OCI-LY1 (cell line): ENCODE measurements around the gene LRRC9.

Experiments
- H2AFZ ChIP-seq: fragments of 200-600 bp; sonication (generic), shearing (Covaris generic); 2 replicates; pipeline ENCODE4 v1.6.0; 2014; ENCODE audit warnings: antibody characterized with exemption, mild to moderate bottlenecking, low read length
- H3F3A ChIP-seq: fragments of 200-600 bp; sonication (generic), shearing (Covaris generic); 2 replicates; pipeline ENCODE4 v1.6.0; 2014; ENCODE audit warnings: mild to moderate bottlenecking, antibody characterized with exemption, low read length, moderate library complexity; ENCODE audit not compliant: insufficient read depth
- H3K27ac ChIP-seq: fragments of 200-600 bp; sonication (generic); 2 replicates; pipeline ENCODE4 v1.5.1; 2014; ENCODE audit warnings: low read length, mixed run types, mild to moderate bottlenecking, low read depth; ENCODE audit not compliant: poor library complexity, severe bottlenecking
- H3K27me3 ChIP-seq: fragments of 200-600 bp; sonication (generic); 2 replicates; pipeline ENCODE4 v1.6.0; 2014; ENCODE audit warnings: antibody characterized with exemption, mild to moderate bottlenecking, low read length, moderate library complexity; ENCODE audit not compliant: insufficient read depth
- H3K36me3 ChIP-seq: fragments of 200-600 bp; sonication (generic); 2 replicates; pipeline ENCODE4 v1.6.1; 2014; ENCODE audit warnings: mild to moderate bottlenecking, antibody characterized with exemption, low read length, moderate library complexity, mixed read lengths; ENCODE audit not compliant: insufficient read depth
- H3K4me1 ChIP-seq: fragments of 200-600 bp; sonication (generic); 2 replicates; pipeline ENCODE4 v1.5.1; 2014; ENCODE audit warnings: mild to moderate bottlenecking, low read length, moderate library complexity; ENCODE audit not compliant: insufficient read depth, severe bottlenecking
- H3K4me2 ChIP-seq: fragments of 200-600 bp; sonication (generic), shearing (Covaris generic); 2 replicates; pipeline ENCODE4 v1.6.1; 2014; ENCODE audit warnings: low read length
- H3K4me3 ChIP-seq: fragments of 200-600 bp; sonication (generic); 2 replicates; pipeline ENCODE4 v1.5.1; 2014; ENCODE audit warnings: low read length, low read depth, mild to moderate bottlenecking, mixed read lengths; ENCODE audit not compliant: poor library complexity, severe bottlenecking
- H3K79me2 ChIP-seq: fragments of 200-600 bp; shearing (Covaris generic); 2 replicates; pipeline ENCODE4 v1.6.1; 2016; ENCODE audit warnings: mixed run types, low read length, mixed read lengths; ENCODE audit not compliant: insufficient read depth
- H3K9ac ChIP-seq: fragments of 200-600 bp; sonication (generic), shearing (Covaris generic); 2 replicates; pipeline ENCODE4 v1.6.1; 2014; ENCODE audit warnings: mild to moderate bottlenecking, low read length, mixed read lengths
- H3K9me2 ChIP-seq: fragments of 200-600 bp; sonication (generic), shearing (Covaris generic); 2 replicates; pipeline ENCODE4 v1.6.1; 2014; ENCODE audit warnings: low read depth, mild to moderate bottlenecking, low read length, mixed read lengths
- H3K9me3 ChIP-seq: fragments of 200-600 bp; shearing (Covaris generic); 2 replicates; pipeline ENCODE4 v1.6.1; 2014; ENCODE audit warnings: low read length, mixed read lengths
- H4K20me1 ChIP-seq: fragments of 200-600 bp; sonication (generic), shearing (Covaris generic); 2 replicates; pipeline ENCODE4 v1.6.0; 2016; ENCODE audit warnings: mild to moderate bottlenecking, low read length; ENCODE audit not compliant: insufficient read depth
- EZH2 ChIP-seq: fragments of 200-600 bp; sonication (generic), shearing (Covaris generic); IDR thresholded peaks from 2 replicates; pipeline ENCODE4 v1.8.0; 2017; ENCODE audit warnings: borderline replicate concordance, mixed run types, mild to moderate bottlenecking, antibody characterized with exemption, low read length, moderate library complexity, mixed read lengths
- TF ChIP-seq, protein P1 (sequence below): fragments of 200-600 bp; sonication (generic), shearing (Covaris generic); IDR thresholded peaks from 2 replicates; pipeline ENCODE4 v1.5.1; 2017; ENCODE audit warnings: mild to moderate bottlenecking, antibody characterized with exemption, low read length, moderate library complexity, mixed read lengths

The LRRC9 gene

DNA sequence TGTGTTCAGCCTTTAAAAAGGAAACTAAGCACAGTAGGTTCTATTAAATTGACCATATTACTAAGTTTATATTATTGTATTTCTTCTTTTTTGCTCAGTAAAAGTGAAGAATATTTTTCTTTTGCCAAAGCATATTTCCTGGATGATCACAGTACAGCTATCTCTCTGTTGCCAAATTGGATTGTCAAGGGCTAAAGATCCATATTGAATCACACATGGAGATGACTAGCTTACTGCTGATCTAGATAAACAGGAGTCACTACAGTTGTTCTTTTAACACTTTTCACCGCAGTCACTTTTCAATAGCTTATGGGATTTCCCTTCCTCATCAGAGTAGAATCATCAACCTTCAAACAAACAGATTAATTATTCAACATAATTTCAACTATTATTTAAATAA is 78.6 kb downstream of the LRRC9 start:
- no peak for TF ChIP-seq EZH2
- TF ChIP-seq, protein P1, sequence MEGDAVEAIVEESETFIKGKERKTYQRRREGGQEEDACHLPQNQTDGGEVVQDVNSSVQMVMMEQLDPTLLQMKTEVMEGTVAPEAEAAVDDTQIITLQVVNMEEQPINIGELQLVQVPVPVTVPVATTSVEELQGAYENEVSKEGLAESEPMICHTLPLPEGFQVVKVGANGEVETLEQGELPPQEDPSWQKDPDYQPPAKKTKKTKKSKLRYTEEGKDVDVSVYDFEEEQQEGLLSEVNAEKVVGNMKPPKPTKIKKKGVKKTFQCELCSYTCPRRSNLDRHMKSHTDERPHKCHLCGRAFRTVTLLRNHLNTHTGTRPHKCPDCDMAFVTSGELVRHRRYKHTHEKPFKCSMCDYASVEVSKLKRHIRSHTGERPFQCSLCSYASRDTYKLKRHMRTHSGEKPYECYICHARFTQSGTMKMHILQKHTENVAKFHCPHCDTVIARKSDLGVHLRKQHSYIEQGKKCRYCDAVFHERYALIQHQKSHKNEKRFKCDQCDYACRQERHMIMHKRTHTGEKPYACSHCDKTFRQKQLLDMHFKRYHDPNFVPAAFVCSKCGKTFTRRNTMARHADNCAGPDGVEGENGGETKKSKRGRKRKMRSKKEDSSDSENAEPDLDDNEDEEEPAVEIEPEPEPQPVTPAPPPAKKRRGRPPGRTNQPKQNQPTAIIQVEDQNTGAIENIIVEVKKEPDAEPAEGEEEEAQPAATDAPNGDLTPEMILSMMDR, result no peak
- Histone ChIP-seq H3K27me3 (no peaks in the 10 kb centered on the region), H4K20me1 (no peaks in the 10 kb centered on the region), H2AFZ (no peak overlapping the region), H3K4me1 (no peaks in the 10 kb centered on the region), H3K4me2 (no peak overlapping the region), H3K9ac (no peak overlapping the region), H3F3A (no peaks in the 10 kb centered on the region), H3K4me3 (no peak overlapping the region), H3K9me3 (no peaks in the 10 kb centered on the region), H3K36me3 (no peaks in the 10 kb centered on the region), H3K79me2 (no peaks in the 10 kb centered on the region), H3K9me2 (no peaks in the 10 kb centered on the region), H3K27ac (no peak overlapping the region)

DNA sequence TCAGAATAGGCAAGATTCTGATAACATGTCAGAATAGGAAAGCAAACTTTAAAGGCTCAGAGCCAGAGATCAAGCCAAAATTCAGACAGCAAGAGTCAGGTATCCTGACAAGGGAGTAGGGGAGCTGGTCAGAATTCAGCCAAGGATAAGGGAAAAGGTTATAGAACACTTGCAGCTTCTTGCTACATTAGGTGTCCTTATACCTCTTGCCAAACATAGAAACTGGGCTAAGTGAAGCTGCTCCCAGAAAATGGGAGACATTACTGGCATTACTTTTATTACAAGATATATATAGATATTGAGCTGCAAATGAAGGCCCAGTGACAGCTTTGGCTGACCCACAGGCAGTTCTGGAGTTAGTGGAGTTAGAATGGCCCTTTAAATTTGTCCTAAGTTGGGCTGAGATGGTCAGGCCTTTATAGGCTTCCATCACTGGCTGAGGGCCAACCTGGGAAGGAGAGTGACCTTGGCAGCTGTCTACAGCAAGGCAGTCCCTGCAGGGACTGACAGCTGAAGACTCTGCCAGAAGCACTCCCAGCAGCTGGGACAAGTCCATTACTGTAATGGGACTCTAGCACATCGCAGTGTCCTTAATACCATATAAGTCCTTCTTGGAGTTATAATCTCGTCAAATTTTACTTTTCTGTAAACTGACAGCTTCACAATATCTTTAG is 83.0 kb downstream of the LRRC9 start:
- no peak overlapping the region for H3K9ac ChIP-seq
- no peak overlapping the region for H3K4me2 ChIP-seq
- no peaks in the 10 kb centered on the region for H3K9me3 ChIP-seq
- no peaks in the 10 kb centered on the region for H4K20me1 ChIP-seq
- no peak overlapping the region for H2AFZ ChIP-seq
- H3K4me3 ChIP-seq, result no peak overlapping the region
- no peak overlapping the region for H3K27ac ChIP-seq
- H3K79me2 ChIP-seq, result no peaks in the 10 kb centered on the region
- H3K36me3 ChIP-seq, result no peaks in the 10 kb centered on the region
- H3K27me3 ChIP-seq, result no peaks in the 10 kb centered on the region
- H3F3A ChIP-seq, result no peaks in the 10 kb centered on the region
- H3K4me1 ChIP-seq, result no peaks in the 10 kb centered on the region
- TF ChIP-seq, protein P1, result no peak
- no peak for TF ChIP-seq EZH2
- H3K9me2 ChIP-seq, result no peaks in the 10 kb centered on the region

DNA sequence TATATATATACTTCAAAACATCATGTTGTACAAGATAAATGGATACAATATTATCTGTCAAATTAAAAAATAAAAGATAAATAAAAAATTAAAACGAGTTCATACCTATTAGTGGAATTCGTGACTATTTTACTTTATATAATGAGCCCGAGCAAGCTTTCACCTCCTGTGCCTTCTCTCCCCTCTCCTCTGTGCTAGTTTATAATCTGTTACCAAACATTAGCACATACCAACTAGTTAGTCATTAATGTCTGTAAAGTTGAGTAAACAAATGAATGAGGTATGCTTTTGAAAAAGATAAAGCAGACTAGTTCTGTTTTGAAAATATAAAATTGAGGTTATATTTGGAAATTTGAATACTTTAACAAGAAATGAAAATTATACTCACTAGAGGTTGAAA is 84.0 kb downstream of the LRRC9 start:
- H3F3A ChIP-seq, result no peaks in the 10 kb centered on the region
- TF ChIP-seq, protein P1, result no peak
- no peaks in the 10 kb centered on the region for H4K20me1 ChIP-seq
- no peak overlapping the region for H2AFZ ChIP-seq
- no peaks in the 10 kb centered on the region for H3K4me1 ChIP-seq
- H3K4me2 ChIP-seq, result no peak overlapping the region
- H3K27me3 ChIP-seq, result no peaks in the 10 kb centered on the region
- no peak overlapping the region for H3K4me3 ChIP-seq
- no peak overlapping the region for H3K27ac ChIP-seq
- H3K9ac ChIP-seq, result no peak overlapping the region
- H3K9me2 ChIP-seq, result no peaks in the 10 kb centered on the region
- H3K36me3 ChIP-seq, result no peaks in the 10 kb centered on the region
- H3K9me3 ChIP-seq, result no peaks in the 10 kb centered on the region
- H3K79me2 ChIP-seq, result no peaks in the 10 kb centered on the region
